22Rv1 (cell line): ENCODE results near the gene FHAD1.

Experiments used
- H3K27ac ChIP-seq: fragments of 450-650 bp; 2 replicates; pipeline ENCODE4 v1.5.1; 2017
- ZFX ChIP-seq: fragments of 450-650 bp; IDR thresholded peaks from 2 replicates; pipeline ENCODE4 v1.6.1; 2017; ENCODE audit warnings: antibody characterized with exemption, borderline replicate concordance
- TF ChIP-seq, protein P1 (sequence below): fragments of 450-650 bp; IDR thresholded peaks from 2 replicates; pipeline ENCODE4 v1.5.1; 2017; ENCODE audit warnings: mild to moderate bottlenecking

FHAD1 gene

DNA sequence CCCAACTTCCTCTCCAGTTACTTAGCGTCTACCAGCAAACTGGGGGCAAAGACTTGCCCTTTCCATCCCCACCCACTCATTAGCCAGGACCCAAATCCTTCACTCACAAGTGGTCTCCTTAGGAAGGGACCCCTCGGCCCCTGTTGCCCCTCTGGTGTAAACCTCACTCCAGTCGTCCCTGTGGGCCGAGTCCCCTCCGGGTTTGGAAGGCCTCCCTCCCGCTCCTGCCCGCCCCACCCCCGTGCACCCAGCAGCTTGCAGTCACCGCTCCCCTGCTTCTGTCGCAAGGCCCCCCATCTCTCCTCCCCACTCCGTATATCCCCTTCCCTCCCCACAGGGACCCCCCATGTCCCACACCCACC lies 163.8 kb downstream of the FHAD1 start:
- TF ChIP-seq, protein P1, sequence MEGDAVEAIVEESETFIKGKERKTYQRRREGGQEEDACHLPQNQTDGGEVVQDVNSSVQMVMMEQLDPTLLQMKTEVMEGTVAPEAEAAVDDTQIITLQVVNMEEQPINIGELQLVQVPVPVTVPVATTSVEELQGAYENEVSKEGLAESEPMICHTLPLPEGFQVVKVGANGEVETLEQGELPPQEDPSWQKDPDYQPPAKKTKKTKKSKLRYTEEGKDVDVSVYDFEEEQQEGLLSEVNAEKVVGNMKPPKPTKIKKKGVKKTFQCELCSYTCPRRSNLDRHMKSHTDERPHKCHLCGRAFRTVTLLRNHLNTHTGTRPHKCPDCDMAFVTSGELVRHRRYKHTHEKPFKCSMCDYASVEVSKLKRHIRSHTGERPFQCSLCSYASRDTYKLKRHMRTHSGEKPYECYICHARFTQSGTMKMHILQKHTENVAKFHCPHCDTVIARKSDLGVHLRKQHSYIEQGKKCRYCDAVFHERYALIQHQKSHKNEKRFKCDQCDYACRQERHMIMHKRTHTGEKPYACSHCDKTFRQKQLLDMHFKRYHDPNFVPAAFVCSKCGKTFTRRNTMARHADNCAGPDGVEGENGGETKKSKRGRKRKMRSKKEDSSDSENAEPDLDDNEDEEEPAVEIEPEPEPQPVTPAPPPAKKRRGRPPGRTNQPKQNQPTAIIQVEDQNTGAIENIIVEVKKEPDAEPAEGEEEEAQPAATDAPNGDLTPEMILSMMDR, result no peak
- no peak for TF ChIP-seq ZFX
- H3K27ac ChIP-seq, result no peak overlapping the region

DNA sequence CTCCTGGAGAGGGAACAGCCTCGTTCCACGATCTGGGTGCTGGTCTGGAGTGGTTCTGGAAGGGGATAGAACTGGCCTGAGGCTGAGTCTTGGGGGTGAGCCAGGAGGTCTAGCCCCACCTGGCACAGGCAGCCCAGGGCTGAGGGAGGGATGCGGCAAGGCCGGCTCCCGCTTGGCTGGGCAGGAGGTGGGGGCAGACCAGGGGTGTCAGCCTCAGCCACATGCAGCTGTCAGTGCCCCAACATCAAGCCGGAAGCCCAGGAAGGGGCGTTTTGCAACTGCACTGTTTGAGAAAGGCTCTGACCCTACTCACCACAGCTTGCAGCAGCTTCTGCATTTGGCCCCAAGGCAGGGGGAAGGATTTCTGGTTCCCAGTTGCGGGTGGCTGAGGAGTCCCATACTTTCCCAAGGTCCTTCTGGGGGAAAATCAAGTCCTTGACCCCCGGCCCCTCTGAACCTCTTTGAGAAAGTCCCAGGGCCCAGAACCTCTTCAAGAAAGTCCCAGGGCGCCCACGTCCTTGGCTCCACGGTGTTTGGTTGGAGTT lies 164.6 kb downstream of the FHAD1 start:
- H3K27ac ChIP-seq, result no peak overlapping the region
- no peak for TF ChIP-seq ZFX
- TF ChIP-seq, protein P1, result no peak

DNA sequence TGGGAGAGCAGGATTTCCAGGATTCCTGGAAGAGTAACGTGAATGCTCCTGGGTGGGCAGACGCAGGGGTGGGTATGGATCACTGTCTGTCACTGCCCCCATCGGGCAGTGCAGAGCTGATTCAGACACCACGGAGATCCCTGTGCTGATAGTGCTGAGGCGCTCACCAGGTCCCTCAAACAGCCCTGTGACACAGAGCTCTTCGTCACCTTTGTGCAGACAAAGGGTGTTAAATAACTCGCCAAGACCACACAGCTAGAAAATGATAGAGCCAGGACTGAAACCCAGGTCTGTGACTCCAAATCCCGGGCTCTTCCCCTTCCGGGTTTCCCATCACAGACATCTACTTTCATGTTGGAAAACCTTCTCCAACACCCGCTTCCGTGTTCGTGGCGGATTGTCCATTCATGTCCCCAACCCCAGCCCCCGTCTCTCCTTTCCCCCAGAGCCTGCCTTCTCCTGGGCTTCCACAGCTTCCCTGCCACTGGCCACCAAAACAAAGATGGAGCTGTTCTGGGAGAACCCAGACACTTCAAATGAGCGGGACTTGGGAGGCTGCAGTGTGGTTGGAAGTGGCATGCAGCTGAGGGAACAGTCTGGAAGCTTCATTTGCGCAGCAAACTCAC lies 165.3 kb downstream of the FHAD1 start:
- no peak overlapping the region for H3K27ac ChIP-seq
- TF ChIP-seq, protein P1, result no peak
- TF ChIP-seq ZFX, result no peak

DNA sequence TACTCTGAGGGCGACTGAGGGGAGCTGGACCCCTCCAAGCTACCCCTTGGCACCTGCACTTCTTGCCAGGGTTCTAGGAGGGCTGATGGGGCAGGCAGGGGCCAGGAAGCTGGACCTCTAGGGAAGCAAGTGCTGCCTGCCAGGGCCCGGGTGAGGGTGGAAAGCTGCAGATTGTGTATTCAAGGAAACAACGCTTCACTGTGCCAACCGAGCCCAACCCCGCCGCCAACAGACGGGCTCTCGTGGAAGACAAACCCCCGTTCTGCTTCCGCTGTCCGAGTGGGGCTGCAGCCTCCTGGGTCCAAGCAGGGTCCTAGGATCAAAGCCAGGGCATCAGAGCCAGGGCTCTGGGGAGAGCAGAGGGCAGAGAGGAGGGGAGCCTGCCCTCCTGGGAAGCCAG lies 165.8 kb downstream of the FHAD1 start:
- H3K27ac ChIP-seq, result no peak overlapping the region
- TF ChIP-seq ZFX, result no peak

DNA sequence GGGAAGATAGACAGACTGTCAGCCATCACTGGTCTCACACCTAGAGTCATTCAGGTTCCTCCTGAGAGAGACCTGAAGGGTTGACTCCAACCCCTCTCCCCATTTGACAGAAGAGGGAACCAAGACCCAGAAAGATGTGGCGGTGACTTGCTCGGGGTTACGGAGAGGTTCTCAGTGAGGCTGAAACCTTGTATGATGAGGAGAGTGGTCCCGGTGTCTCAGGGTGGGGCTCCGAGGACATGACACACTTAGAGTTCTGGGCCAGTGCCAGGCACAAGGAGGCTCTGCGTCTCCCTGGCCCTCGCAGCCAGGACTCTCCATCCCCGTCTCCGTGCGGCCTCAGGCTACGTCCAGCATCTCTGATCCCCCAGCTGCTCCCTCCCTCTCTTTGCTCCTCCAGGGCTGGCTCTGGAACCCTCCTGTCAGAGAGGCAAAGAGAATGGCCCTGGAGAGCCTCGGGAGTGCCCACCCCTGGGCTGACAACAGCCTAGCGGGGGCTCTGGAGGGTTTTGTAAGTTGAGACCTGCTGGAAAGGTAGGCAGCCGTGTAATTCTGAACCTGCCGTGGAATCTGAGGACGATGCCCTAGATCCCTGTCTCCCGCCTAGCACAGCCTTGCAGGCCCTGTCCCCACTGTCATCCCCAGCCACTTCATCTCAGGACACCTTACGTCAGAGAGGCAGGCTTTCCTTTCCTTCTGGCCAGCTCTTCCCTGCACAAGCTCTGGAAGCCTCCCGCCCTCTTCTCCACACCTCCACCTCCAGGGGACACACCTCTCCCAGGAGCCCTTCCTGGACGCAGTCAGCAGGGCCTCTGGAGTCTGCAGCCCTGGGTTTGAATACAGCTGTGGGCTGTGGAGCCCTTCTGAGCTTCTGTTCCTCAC lies 166.8 kb downstream of the FHAD1 start:
- TF ChIP-seq ZFX, result no peak
- TF ChIP-seq, protein P1, result no peak
- no peak overlapping the region for H3K27ac ChIP-seq

DNA sequence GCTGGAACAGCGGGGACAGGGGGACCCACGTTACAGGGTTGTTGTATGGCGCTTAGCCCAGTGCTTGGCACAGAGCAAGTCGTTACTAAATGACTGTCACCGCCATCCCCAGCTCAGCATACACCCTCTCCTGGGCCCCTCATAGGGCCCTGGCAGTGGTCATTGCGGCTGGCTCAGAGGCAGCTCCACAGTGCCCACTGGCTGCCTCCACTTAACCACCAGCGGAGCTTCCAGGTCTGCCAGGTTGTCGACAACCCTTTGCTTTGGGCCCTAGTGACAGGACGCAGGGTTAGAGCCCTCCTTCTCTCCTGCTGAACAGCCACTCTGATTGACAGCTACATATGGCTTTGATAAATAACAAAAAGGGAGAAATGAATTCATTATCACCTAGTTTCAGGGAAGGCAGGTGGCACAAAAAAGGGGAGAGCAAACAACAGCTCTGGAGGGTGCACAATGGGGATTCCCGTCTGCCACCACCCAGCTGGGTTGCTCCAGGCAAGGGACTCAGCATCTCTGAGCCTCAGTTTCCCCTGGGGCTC lies 167.5 kb downstream of the FHAD1 start:
- H3K27ac ChIP-seq, result no peak overlapping the region
- TF ChIP-seq, protein P1, result no peak
- no peak for TF ChIP-seq ZFX

DNA sequence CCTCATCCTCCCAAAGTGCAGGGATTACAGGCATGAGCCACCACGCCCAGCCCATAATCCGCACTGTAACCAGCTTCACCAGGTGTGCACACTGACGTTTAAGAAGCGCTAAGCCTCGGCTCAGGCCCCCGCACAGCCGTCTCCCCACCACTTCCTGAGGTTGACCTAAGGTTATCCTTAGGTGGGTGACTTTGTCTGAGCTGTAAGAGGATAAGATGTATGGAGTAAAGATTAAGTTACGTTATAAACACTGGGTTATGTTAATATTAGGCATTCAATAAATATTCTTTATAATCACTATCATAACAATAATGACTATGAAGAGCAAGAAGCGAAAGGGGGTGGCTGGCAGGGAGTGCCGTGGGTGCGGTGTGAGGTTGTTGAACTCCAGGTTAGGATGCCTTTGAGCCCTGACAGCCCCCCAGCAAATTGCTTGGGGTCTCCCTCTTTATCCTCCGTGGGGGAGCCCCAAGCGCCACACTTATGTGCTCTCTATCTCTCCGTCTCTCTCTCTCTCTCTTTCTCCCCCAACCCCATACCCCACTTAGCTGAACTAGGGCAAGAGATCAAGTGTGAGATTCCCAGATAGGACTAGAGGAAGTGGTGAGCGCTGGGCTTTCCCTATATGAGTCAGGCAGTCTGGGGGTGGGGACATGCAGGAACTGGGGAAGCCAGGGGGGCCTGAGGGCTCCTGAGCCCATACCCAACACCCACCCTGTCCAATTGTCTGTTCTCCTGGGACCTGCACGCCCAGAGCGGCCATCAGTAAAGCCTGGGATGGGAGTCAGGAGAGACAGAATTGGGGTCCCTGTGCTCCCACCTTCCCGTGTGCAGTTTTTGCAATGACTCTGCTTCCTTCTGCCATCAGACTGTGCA lies 170.3 kb downstream of the FHAD1 start:
- TF ChIP-seq ZFX, result no peak
- TF ChIP-seq, protein P1, result no peak
- no peak overlapping the region for H3K27ac ChIP-seq
